GM19455 (cell line): ENCODE data around the gene SPTBN1.

Source experiments
- ATAC-seq: cut with Tn5 transposase; IDR thresholded peaks from one replicate; pipeline ENCODE4 v1.9.1; 2021; ENCODE audit not compliant: unreplicated experiment

The SPTBN1 gene

GRCh38 chr2:54628418-54628817 is 172.3 kb downstream of the SPTBN1 start:
- ATAC-seq, result no peak

DNA sequence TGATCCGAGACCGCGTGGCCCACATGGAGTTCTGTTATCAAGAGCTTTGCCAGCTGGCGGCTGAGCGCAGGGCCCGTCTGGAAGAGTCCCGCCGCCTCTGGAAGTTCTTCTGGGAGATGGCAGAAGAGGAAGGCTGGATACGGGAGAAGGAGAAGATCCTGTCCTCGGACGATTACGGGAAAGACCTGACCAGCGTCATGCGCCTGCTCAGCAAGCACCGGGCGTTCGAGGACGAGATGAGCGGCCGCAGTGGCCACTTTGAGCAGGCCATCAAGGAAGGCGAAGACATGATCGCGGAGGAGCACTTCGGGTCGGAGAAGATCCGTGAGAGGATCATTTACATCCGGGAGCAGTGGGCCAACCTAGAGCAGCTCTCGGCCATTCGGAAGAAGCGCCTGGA is 172.8 kb downstream of the SPTBN1 start:
- ATAC-seq, result no peak

GRCh38 chr2:54629390-54629789 is 173.3 kb downstream of the SPTBN1 start:
- no peak for ATAC-seq

- no peak for ATAC-seq
Measured at GRCh38 chr2:54629914-54630857, 174.1 kb downstream of the SPTBN1 start.

DNA sequence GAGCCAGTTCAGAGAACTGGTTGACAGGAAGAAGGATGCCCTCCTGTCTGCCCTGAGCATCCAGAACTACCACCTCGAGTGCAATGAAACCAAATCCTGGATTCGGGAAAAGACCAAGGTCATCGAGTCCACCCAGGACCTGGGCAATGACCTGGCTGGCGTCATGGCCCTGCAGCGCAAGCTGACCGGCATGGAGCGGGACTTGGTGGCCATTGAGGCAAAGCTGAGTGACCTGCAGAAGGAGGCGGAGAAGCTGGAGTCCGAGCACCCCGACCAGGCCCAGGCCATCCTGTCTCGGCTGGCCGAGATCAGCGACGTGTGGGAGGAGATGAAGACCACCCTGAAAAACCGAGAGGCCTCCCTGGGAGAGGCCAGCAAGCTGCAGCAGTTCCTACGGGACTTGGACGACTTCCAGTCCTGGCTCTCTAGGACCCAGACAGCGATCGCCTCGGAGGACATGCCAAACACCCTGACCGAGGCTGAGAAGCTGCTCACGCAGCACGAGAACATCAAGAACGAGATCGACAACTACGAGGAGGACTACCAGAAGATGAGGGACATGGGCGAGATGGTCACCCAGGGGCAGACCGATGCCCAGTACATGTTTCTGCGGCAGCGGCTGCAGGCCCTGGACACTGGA is 174.9 kb downstream of the SPTBN1 start:
- ATAC-seq, result no peak

- ATAC-seq, result no peak
Measured at GRCh38 chr2:54631755-54632154, 175.6 kb downstream of the SPTBN1 start.

GRCh38 chr2:54632733-54633692 is 176.9 kb downstream of the SPTBN1 start:
- ATAC-seq, result no peak

DNA sequence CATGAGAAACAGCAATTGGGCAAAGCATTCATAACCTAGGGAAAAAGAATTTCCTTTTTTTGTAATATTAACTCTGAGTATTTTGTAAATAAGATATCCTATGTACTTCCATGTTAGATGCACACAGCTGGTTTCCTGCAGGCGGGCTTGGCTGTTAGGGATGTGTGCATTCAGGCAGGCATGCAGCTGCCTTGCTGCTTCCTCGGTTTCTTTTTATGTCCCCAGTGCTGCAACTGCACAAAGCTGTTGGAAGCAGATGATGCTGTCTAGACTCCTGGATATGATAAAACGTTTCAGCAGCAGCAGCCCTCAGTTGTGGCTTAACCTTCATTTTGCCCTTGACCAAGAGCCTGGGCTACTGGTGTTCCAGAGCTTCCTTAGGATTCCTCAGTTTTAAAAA is 177.9 kb downstream of the SPTBN1 start:
- no peak for ATAC-seq

- peak; percentile 80 for ATAC-seq
Measured at GRCh38 chr2:54634564-54635511, 178.7 kb downstream of the SPTBN1 start.

DNA sequence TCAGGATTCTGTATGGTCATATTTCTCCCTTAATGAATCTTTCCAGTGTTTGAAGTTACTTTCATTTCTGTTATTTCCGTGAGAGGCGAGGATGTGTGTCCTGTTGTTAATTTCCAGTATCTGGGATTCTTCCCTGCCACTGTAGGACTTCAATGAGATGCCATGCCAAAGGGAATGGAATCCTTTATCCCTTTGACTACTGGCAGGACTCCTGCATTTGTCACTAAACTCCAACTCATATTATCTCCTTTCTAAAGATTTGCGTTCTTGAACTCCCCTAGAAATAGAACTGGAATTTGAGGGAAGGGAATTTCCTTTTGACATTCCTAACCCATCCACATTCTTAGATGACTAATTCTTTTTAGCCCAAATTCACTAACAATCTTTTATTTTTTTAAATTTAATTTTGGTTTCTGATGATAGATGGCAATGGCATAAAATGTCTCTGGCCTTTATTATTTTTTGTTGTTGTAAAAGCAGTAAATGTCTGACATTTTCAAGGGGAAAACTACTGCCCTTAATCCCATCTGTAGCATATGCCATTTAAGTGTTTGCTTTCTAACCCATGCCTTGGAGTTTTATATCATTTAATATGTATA is 179.5 kb downstream of the SPTBN1 start:
- no peak for ATAC-seq

DNA sequence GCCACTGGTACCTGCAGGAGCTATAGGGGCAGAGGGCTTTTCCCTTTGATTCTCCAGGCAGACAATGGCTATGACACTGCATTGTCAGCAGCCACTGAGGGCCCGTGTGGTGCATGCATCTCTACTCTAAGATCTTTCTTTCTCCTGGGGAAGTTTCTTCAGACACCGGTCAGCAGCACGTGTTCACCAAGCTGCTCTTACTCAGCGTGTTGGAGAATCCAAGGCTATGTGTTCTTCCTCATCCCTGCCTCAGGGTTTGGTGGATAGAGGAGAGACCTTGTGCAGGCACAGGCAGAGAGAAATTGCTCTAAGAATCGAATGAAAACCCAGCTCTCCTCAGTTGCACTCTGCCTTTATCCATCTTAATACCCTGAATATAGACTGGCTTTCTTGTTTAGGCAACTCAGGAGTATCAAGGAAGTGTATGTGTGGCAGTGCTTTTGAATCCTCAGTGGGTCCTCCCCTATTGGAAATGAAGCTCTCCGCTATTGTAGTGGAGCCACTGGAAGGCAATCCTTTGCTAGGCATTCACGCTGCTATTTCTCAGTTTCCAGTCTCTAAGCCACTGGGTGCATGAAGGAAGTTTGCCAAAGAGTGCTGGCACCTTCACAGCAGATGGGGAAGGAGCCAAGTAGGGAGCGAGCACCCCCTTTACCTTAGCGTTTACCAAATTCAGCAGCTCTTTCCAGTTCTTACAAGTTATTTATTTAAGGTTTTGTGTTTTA is 180.4 kb downstream of the SPTBN1 start:
- no peak for ATAC-seq

DNA sequence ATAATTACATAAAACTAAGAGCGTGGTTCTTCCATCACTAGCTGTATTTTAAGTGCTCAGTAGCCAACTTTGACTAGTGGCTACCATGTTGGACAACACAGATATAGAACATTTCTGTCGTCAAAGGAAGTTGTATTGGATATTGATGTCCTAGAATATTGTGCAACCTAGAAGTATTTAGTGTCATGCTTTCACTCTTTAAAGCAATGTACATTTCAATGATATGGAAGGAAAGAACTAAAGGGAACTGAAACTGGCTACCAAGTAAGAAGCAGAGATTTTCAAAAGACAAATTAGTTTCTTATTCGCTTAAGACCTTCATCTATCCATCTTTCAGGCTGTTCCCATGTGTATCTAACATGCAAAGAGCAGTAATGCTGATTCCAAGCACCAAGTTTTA is 182.0 kb downstream of the SPTBN1 start:
- peak; percentile 32 for ATAC-seq

- ATAC-seq, result no peak
Measured at GRCh38 chr2:54638774-54639187, 182.7 kb downstream of the SPTBN1 start.

- no peak for ATAC-seq
Measured at GRCh38 chr2:54639609-54640008, 183.5 kb downstream of the SPTBN1 start.

DNA sequence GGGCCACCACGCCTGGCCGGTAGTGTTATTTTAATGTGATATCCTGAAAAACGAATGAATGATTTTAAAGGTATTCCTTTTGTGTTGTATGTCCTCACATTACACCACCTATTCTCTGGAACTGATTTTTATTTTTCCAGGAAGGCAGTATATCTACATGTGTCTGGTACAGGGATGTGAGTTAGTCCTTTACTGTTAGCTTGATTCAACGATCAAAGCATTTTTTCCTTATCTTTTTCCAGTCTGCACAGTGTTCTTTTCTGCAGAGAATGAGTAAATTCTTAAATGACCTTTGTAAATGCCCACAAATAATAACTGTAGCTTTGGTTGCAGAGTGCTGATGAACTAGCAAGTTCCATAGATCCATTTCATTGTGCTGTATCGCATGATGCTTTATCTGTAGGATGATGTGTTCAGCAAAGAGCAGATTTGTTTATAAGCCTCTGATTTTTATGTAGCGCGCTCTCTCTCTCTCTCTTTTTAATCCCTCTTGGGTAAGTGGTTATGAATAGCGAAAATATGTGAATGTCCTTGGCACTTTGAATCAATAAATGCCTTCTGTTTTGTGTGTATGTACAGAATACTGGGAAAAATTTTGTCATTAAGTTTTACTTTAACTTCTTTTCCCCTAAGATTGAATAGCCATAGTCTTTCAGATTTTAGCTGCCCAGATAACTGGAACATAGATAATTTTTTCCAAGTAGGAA is 184.9 kb downstream of the SPTBN1 start:
- ATAC-seq, result no peak

GRCh38 chr2:54641988-54642387 is 185.9 kb downstream of the SPTBN1 start:
- no peak for ATAC-seq

DNA sequence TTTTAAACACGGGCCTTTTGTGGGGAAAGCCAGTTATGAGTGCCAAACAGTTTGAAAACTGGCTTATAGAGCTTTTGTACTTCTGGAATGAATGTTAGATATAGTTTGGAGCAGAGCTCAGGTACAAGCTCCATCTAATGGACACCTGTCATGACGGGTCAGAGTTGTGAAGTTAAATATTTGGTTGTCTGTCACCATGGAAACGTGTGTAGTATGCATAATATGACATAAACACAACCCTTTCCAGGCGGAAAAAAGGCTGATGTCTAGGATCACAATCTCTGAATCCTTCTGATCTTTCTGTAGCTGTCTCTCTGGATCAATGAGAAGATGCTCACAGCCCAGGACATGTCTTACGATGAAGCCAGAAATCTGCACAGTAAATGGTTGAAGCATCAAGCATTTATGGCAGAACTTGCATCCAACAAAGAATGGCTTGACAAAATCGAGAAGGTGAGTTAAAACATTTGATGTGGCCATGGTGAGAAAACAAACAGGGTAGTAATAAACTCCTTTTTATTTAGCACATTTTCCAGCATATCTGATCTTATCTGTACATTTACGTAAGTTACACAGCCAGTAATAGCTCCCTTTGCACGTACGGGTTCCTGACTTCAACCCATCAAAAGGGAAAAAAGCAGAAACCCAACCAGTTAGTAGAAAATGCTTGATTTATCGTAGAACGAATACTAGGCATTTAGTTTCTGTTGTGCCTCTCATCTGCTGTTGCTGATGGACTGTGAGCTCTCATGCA is 186.7 kb downstream of the SPTBN1 start:
- ATAC-seq, result no peak

DNA sequence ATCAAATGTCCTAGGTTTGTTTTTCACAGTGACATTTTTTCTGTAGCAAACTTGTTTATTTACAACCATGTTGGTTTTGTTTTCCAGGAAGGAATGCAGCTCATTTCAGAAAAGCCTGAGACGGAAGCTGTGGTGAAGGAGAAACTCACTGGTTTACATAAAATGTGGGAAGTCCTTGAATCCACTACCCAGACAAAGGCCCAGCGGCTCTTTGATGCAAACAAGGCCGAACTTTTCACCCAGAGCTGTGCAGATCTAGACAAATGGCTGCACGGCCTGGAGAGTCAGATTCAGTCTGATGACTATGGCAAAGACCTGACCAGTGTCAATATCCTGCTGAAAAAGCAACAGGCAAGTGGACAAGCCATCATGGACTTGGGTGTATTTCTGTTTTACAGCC is 188.1 kb downstream of the SPTBN1 start:
- ATAC-seq, result no peak
